NCI-H748 (cell line): ENCODE data around the gene NOB1.
A peak's percentile ranks its signal among the peaks of the same experiment; 100 is the strongest.
"Not testable (repeated sequence)": the region's sequence is repeated elsewhere in the genome, so short reads cannot be mapped to it uniquely, and the experiment has no call there.

ENCODE experiments used
- DNase-seq: peaks from one replicate; lab custom pipeline; 2025; ENCODE audit not compliant: unreplicated experiment; lab: John Stamatoyannopoulos, UW

NOB1 gene

DNA sequence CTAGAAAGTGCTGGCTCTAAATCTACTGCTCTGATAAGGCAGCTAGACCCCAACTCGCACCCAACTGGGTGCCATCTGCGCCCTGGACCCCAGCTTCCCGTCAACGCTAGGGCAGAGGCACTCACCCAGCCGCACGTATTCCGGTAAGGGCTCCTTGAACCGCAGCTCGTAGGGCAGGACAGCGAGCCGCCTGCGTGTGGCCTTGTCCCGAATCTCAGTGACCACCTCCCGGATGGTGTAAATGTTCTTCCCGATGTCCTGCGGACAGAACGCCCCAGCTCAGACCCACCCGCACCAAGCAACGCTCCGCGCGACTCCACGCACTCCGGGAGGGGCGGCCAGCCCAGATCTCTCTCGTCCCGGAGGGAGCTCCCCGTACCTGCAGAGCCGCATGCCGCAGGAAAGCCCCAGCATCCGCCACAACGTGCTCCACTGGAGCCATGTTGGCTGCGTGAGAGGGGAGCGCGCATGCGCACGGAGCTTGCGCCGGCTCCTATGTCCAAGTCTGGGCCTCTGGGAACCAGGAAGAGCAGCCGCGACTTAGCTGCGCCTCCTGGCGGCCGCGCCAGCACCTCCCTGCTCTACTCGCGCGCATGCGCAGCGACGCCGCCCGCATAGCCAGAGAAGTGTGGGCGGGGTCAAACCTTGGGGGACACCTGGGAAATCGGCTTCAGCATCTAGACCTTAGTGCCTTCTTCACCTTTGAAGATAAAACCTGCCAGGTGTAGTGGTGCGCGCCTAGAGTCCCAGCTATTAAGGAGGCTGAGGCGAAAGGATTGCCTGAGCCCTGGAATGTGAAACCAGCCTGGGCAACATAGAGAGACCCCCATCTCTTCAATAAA, at the start of gene NOB1:
Gene NOB1 (minus strand): TSS at position 458 of the 842 bp plus-strand sequence. CDS start 16 bp downstream, at position 442.
- peak; percentile 95 for DNase-seq

- no peak for DNase-seq
Measured at GRCh38 chr16:69804297-69804696, 49.6 kb upstream of the NOB1 start.

GRCh38 chr16:69799611-69800031, 44.9 kb upstream of the NOB1 start:
- no peak for DNase-seq

DNA sequence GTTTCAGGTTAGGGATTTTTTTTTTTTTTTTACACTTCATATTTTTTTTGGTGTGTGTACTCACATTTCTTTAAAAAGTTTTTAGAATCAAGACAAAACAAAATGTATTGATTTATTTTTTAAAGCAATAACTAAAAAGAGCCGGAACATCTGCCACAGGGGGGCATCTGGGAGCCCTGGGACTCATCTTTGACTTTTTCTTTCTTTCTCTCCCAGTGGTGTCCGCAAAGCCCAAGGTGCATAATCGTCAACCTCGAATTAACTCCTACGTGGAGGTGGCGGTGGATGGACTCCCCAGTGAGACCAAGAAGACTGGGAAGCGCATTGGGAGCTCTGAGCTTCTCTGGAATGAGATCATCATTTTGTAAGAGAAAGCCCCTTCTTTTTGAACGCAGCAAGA, 43.7 kb upstream of the NOB1 start:
- no peak for DNase-seq

GRCh38 chr16:69796285-69797118, 41.8 kb upstream of the NOB1 start:
- DNase-seq: peak; percentile 57

DNA sequence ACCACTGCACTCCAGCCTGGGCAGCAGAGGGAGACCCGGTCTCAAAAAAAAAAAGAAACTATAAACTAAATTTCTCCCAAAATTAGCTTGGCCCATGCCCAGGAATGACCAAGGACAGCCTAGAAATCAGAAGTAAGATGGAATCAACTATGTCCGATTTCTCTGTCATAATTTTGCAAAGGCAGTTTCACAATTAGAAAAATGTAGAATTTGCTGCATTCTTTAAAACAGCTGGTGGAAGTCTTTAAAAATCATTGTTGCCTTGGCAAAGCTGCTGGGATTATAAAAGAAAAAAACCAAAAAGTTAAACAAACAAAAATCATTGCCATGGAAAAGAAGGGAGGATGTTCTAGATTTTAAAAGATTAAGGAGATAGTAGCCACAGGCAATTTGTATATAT, 39.8 kb upstream of the NOB1 start:
- DNase-seq: no peak

GRCh38 chr16:69793526-69793925, 38.8 kb upstream of the NOB1 start:
- no peak for DNase-seq

GRCh38 chr16:69791391-69791847, 36.7 kb upstream of the NOB1 start:
- DNase-seq: not testable (repeated sequence)

DNA sequence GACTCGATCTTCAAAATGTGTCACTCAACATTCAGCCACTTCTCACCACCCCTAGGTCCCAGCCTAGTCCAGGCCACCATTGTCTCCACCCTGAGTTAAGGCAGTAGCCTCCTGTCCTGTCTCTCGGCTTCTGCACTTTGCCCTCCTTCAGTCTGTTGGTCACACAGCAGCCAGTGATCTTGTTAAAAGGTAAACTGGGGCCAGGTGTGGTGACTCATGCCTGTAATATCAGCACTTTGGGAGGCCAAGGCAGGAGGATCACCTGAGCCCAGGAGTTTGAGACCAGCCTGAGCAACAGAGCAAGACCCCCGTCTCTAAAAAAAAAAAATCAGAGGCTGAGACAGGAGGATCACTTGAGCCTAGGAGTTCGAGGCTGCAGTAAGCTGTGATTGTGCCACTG, 33.2 kb upstream of the NOB1 start:
- DNase-seq: no peak

DNA sequence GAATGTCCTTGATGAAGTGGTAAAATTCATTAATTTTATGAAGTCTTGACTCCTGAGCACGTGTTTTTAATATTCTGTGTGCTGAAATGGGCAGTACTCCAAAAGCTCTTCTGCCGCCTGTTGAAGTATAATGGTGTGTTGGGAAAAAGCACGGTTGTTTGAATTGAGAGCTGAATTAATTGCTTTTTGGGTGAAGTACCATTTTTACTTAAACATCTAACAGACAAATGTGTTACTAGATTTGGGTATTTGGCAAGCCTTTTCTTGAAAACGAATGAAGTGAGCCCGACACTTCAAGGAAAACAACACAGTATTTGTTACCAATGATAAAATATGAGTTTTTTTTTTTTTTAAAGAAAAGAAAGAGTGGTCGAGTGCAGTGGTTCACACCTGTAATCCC, 29.9 kb upstream of the NOB1 start:
- DNase-seq: no peak

- no peak for DNase-seq
Measured at GRCh38 chr16:69781118-69781517, 26.4 kb upstream of the NOB1 start.

- no peak for DNase-seq
Measured at GRCh38 chr16:69779724-69780123, 25.0 kb upstream of the NOB1 start.

- no peak for DNase-seq
Measured at GRCh38 chr16:69775563-69775962, 20.8 kb upstream of the NOB1 start.

DNA sequence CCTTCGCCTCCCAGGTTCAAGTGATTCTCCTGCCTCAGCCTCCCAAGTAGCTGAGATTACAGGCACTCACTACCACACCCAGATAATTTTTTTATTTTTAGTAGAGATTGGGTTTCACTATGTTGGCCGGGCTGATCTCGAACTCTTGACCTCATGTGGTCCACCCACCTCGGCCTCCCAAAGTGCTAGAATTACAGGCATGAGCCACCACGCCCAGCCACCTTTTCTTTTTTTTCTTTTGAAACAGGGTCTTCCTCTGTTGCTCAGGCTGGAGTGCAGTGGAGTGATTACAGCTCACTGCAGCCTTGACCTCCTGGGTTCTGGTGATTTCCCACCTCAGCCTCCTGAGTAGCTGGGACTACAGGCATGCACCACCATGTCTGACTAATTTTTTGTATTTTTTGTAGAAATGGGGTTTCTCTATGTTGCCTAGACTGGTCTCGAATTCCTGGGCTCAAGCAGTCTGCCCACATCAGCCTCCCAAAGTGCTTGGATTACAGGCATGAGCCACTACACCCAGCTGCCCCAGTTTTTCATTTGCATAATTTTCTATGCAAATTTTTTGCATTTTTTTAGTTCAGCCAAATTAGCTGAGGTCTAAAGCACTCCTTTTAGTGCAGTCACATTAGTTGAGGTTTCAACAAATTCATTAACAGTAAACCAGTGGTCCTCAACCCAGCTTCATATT, 18.7 kb upstream of the NOB1 start:
- no peak for DNase-seq

GRCh38 chr16:69771651-69771967, 16.9 kb upstream of the NOB1 start:
- DNase-seq: no peak

GRCh38 chr16:69769404-69769803, 14.7 kb upstream of the NOB1 start:
- no peak for DNase-seq

DNA sequence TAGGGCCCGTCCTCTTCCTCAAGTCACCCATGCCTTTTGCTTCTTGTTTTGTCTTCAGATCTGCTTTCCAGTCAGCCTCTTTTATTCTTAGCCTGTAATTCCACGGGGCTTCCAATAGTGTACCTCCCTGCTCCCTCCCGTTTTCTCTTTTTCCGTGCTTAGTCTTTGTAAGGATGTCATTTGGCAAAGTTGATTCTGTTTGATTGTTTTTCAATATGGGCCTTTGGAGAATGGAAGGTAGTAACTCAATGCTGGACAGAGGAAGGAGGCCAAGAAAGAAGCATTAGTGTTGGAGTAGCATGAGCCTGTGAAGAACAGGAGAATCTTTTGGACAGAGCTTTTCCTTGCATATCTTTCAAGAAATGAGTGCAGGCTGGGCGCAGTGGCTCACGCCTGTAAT, 13.9 kb upstream of the NOB1 start:
- DNase-seq: no peak

GRCh38 chr16:69767459-69768229, 12.9 kb upstream of the NOB1 start:
- DNase-seq: no peak

GRCh38 chr16:69763599-69763942, 8.8 kb upstream of the NOB1 start:
- no peak for DNase-seq

GRCh38 chr16:69762814-69763598, 8.3 kb upstream of the NOB1 start:
- peak; percentile 27 for DNase-seq
